Measurements from ENCODE around the gene ZKSCAN1.

Gene ZKSCAN1

GRCh38 chr7:100040575-100040974 is 25.2 kb downstream of the ZKSCAN1 start:
- no peak for DNase-seq

- no peak for DNase-seq
Measured at GRCh38 chr7:100044718-100045117, 29.3 kb downstream of the ZKSCAN1 start.

GRCh38 chr7:100048680-100049079 is 33.3 kb downstream of the ZKSCAN1 start:
- DNase-seq: no peak

- peak; percentile 85 to 89 for DNase-seq
Measured at GRCh38 chr7:100049441-100050291, 34.3 kb downstream of the ZKSCAN1 start, which contains the start of gene ZSCAN21. Gene ZSCAN21 (plus strand): TSS chr7:100049774. CDS start chr7:100057007, 7,233 bp downstream.

- no peak for DNase-seq
Measured at GRCh38 chr7:100051611-100052010, 36.2 kb downstream of the ZKSCAN1 start.

- peak; percentile 47 to 53 for DNase-seq
Measured at GRCh38 chr7:100053215-100053614, 37.8 kb downstream of the ZKSCAN1 start.

- DNase-seq: no peak
Measured at GRCh38 chr7:100057006-100057405, 41.6 kb downstream of the ZKSCAN1 start.

GRCh38 chr7:100059251-100059739 is 43.9 kb downstream of the ZKSCAN1 start:
- DNase-seq: no peak

- no peak for DNase-seq
Measured at GRCh38 chr7:100061518-100062193, 46.3 kb downstream of the ZKSCAN1 start.

- no peak for DNase-seq
Measured at GRCh38 chr7:100063376-100063775, 48.0 kb downstream of the ZKSCAN1 start.

- DNase-seq: no peak
Measured at GRCh38 chr7:100064162-100064561, 48.8 kb downstream of the ZKSCAN1 start.

GRCh38 chr7:100065452-100066186 is 50.2 kb downstream of the ZKSCAN1 start:
- no peak for DNase-seq

- DNase-seq: no peak
Measured at GRCh38 chr7:100066953-100067352, 51.6 kb downstream of the ZKSCAN1 start.

GRCh38 chr7:100069991-100070390 is 54.6 kb downstream of the ZKSCAN1 start:
- DNase-seq: no peak

- DNase-seq: no peak
Measured at GRCh38 chr7:100071018-100071723, 55.8 kb downstream of the ZKSCAN1 start.

- DNase-seq: no peak
Measured at GRCh38 chr7:100072462-100072861, 57.1 kb downstream of the ZKSCAN1 start.

- no peak for DNase-seq
Measured at GRCh38 chr7:100074841-100075240, 59.4 kb downstream of the ZKSCAN1 start.

- no peak for DNase-seq
Measured at GRCh38 chr7:100075418-100075817, 60.0 kb downstream of the ZKSCAN1 start.

- DNase-seq: no peak
Measured at GRCh38 chr7:100077205-100077604, 61.8 kb downstream of the ZKSCAN1 start.

GRCh38 chr7:100079024-100079560 is 63.7 kb downstream of the ZKSCAN1 start:
- no peak for DNase-seq

- DNase-seq: peak in 1 of 2 experiments; percentile 27
Measured at GRCh38 chr7:100080907-100081534, 65.6 kb downstream of the ZKSCAN1 start.

All from NCI-H1930 (cell line).